Measurements from ENCODE around the gene SLC28A1. TPM values are rescaled to one million over a fixed set of nuclear protein-coding genes. Genes with fewer than 3 reads are reported as not detected.

SLC28A1 gene
- total RNA-seq, 1 experiment from 2014 or later, result not detected

- no peak for TF ChIP-seq REST (IDR thresholded peaks at IDR 0.05; ENCODE audit: low read depth)
- TF ChIP-seq JUND (IDR thresholded peaks at IDR 0.05), result no peak
- TF ChIP-seq ZBTB33 (IDR thresholded peaks at IDR 0.05; ENCODE audit: extremely low read depth, insufficient replicate concordance, low read length), result no peak
- no peak for TF ChIP-seq POLR2A (IDR thresholded peaks at IDR 0.05; ENCODE audit: borderline replicate concordance, extremely low read depth, insufficient read depth, insufficient read length)
- TF ChIP-seq EZH2 (IDR thresholded peaks at IDR 0.05), result no peak
- TF ChIP-seq CTCF (IDR thresholded peaks at IDR 0.05 in 2 of 3, conservative IDR thresholded peaks at IDR 0.05 in 1 of 3; ENCODE audit: borderline replicate concordance in 1 of 3, insufficient read depth in 1 of 3, low read depth in 2 of 3, low read length in 2 of 3), result no peak
These were observed 47.6 kb upstream of the SLC28A1 start (continued) for GRCh38 chr15:84836844-84837243.
